ENCODE data around the gene CLDN34.

Gene CLDN34

DNA sequence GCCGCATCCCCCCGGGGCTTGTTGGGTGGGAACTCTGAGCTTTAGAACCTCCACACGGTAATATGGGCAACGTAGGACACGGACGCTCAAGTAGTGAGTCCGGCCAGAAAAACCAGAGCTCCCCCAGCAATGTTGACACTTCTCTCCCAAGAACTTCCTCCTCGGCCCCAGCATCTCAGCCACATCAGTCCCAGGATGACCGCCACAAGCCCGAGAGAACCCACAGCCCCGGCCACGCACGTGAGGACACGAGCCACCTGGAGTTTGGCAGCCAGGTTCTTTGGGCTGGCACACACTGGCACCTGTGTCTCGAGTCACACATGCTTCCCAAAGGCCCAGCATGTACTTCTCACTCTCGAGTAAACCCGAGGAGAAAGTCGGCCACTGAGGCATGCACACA, 16.3 kb downstream of the CLDN34 start:
- no peak for DNase-seq

- peak in 1 of 2 experiments; percentile 43 for DNase-seq
Measured at GRCh38 chrX:9983846-9984245, 16.7 kb downstream of the CLDN34 start.

DNA sequence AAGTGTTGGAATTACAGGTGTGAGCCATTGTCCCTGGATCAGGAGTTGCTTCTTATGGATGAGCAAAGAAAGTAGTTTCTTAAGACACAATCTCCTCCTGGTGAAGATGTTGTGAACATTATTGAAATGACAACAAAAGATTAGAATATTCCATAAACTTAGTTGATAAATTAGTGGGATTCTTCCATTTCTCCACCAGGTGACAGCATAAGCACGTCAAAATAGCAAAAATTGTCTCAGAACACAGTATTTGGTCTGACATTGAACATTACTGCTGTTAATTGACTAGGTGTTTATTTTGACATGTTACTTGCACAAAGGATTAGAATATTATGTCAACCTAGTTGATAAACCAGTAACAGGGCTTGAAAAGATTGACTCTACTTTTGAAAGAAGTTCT, 21.6 kb downstream of the CLDN34 start:
- no peak for DNase-seq

DNA sequence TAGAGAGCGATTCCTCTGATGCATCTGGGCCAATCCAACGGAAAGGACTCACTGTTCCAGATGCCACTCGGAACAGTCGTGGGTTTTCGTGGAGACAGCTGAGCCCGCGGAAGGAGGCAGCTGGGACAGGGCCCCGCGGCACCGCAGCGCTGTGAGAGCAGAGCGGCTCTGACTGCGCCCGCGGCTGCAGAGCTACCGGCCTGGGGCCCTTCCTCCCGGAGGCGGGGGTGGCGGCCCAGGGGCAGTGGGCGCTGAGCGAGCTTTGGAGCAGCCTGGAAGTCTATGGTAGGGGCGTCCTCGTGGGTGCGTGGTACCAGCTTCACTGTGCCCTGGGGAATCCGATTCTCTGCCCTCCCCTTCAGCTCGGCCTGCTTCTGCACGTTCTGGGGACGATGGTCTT, 24.9 kb downstream of the CLDN34 start:
- DNase-seq, result no peak

DNA sequence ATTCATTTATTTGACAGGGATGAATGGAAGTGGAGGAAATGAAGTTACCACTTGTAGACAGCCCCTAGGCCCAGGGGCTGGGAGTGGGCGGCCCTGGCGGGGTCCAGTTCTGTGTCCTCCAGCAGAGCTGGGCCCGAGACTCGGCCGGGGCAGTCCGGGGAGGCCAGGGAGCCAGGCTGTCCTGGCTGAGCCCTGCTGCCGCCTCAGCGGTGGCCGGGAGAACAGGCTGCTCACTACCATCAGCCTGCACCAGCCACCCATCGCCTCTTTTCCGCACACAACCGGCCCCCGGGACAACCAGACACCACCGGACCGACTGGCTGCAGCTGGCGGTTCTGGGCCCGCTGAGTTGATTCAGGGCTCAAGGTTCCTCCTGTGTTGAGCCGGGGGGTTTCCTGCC, 25.6 kb downstream of the CLDN34 start:
- no peak for DNase-seq

DNA sequence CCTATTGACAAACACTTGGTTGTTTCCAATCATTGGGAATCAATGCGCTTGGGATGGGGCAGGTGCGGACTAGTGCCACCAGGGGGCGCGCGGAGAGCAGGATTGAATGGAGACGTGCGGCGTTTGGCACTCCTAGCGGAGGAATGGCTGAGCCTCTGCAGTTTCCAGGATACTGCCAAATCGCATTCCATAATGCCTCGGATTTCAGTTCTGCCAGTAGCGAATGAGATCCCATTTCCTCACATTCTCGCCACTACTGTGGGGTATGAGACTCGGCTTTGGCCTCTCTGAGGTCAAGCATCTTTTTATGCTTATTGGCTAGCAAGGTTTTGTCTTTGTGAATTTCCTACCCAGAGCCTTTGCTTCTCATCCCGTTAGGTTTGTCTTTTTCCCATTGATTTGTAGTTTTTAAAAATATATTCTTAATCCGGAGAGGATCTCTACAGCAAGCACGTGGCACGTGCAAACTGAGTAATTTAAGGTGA, 28.7 kb downstream of the CLDN34 start:
- peak; percentile 78 to 84 for DNase-seq

- no peak for DNase-seq
Measured at GRCh38 chrX:9997041-9997440, 29.9 kb downstream of the CLDN34 start.

DNA sequence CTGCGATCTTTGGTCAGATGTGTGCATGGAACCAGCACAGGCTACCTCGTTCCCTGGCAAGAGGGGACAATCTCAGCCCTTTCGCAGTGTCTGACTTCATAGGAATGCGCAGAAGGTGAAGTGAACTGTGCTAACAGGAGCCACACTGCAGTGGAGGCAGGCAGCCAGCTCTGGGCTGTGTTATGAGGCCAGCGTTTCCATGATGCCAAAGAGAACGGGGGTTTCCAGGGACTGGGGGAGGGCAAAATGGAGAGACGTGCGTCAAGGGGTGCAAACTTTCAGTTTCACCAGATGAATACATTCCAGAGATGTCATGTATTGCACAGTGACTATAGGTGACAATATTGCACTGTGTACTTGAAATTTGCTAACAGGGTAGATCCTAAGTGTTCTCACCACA, 30.4 kb downstream of the CLDN34 start:
- no peak for DNase-seq

DNA sequence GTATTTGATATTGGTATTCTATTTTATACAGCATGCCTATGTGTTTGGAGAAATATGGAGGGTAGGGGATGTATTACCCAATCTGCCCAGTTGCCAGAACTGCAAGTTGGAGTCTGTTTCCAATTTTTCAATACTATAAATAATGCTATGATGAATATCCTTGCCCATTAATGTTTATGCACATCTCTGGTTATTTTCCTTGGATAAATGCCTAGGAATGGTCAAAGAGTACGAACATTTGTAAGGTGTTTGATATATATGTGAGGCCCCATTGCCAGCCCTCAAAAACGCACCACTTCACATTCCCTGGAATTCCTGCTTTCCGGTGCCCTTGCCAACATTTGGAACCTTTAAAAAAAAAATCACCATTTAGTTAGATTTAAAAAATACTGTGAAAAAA, 34.3 kb downstream of the CLDN34 start:
- no peak for DNase-seq

- DNase-seq, result no peak
Measured at GRCh38 chrX:10004832-10005475, 37.8 kb downstream of the CLDN34 start.

- DNase-seq, result no peak
Measured at GRCh38 chrX:10006086-10006485, 38.9 kb downstream of the CLDN34 start.

- DNase-seq, result no peak
Measured at GRCh38 chrX:10006770-10007169, 39.6 kb downstream of the CLDN34 start.

DNA sequence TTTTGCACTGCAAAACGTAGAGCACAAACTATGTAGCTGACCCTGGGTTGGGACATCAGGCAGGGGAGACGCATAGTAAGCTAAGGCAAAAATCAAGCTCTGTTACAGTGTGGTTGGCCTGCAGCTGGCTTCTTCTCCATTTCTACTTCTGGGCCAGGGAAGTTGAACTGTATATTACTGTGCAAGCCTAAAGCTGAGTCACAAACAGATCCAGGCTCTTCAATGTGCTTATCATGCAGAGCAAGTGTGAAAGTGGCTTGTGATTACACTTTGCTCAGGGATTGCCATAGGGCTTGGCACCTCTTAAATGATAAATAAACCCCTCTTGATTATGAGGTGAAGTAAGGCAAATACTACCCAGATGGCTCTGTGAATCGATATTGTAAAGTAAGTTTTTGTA, 40.5 kb downstream of the CLDN34 start:
- no peak for DNase-seq

GRCh38 chrX:10008483-10009056, 41.4 kb downstream of the CLDN34 start:
- no peak for DNase-seq

DNA sequence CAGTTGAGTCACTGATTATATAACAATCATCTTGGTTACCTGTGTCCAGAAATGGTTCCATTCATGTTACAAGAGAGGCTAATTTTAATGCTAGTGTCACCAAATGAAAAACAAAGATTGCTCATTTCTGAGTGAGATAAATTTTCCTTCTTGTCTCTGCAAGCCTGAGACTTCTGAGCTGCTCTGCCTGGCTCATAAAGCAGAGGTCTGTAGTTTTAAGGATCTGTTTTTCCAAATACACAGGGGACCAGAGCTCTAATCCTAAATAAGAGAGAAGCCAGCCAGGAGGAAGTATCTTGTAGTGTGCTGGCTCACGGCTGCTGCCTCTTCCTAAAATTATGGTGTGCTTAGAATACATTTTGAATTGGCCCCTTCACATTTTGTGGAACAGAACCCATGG, 42.6 kb downstream of the CLDN34 start:
- no peak for DNase-seq

- no peak for DNase-seq
Measured at GRCh38 chrX:10010686-10011085, 43.5 kb downstream of the CLDN34 start.

- DNase-seq, result no peak
Measured at GRCh38 chrX:10011261-10011931, 44.2 kb downstream of the CLDN34 start.

GRCh38 chrX:10011991-10012390, 44.8 kb downstream of the CLDN34 start:
- no peak for DNase-seq

GRCh38 chrX:10014462-10015354, 47.5 kb downstream of the CLDN34 start:
- DNase-seq, result peak; percentile 82 to 87

DNA sequence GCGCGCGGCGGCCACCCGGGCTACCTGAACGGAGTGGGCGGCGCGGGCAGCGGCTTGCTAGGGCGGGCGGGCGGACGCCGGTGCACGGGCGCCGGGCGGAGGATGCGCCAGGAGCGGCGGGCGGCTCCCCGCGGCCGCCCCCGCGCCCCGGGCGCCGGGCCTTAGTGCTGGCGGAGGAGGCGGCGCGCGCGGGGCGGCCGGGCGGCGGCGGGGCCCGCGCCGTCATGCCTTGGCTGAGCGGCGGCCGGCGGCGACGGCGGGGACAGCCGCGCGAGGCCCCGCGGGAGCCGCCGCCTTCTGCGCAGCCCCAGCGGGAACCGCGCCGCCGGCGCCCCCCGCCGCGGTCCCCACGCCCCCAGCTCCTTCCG, 48.2 kb downstream of the CLDN34 start:
- DNase-seq, result no peak

DNA sequence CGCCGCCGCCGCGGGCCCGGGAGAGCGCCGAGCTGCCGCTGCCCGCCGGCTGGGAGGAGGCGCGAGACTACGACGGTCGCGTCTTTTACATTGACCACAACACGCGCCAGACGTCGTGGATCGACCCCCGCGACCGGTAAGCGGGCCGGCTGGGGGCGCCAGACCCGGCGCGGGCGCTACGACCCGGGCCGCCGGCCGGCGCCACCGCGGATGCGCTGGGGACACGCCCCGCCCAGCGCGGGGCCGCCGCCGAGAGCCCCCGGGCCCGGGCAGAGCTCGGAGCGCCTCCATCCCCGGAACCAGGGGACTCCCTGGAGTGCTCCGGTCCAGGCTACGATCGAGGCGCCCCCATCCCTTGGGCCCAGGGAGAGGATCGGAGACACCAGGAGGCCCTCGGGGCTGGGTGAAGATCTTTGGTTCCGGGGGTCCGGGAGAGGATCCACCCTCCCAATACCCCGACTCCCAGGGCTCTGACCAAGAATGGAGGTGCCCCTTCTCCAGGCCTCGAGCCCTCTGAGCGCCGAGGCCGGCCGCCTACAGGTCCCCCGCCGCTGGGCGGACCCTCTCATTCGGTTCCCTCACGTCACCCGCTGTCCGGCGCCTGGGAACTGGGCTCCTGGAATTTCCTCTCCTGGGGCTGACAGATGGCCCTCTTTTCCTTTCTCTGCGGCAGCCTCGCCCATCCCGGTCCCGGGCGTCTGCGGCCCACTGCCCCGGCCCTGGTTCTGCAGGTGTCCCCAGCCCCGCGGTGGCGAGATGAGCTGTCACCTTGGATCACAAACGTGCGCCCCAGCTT, 48.8 kb downstream of the CLDN34 start:
- DNase-seq, result peak in 1 of 2 experiments; percentile 33

GRCh38 chrX:10016519-10017132, 49.5 kb downstream of the CLDN34 start:
- no peak for DNase-seq

Data from NCI-H2081 (cell line).